Measurements from ENCODE around the gene RHO. TPM values are rescaled to one million over a fixed set of nuclear protein-coding genes. Genes with fewer than 3 reads are reported as not detected.

Gene RHO
- total and polyA plus RNA-seq, 2 donors (not counting 1 experiment from before 2014, with no cell fraction given): not detected

- H3K9ac ChIP-seq (ENCODE audit: insufficient read depth, low read length): no peak overlapping the region
- H3K9me3 ChIP-seq (ENCODE audit: control insufficient read depth, insufficient read depth, low read depth, low read length): no peaks in the 10 kb centered on the region
- H3K79me2 ChIP-seq (ENCODE audit: control insufficient read depth, insufficient read depth, low read length): no peaks in the 10 kb centered on the region
- H3K27ac ChIP-seq (ENCODE audit: insufficient read depth, low read length): no peak overlapping the region
- no peak overlapping the region for H3K4me3 ChIP-seq (replicated peaks in 1 of 4; ENCODE audit: control extremely low read depth in 1 of 4, insufficient read depth in 1 of 4, low read depth in 3 of 4, low read length in 4 of 4)
- no peak overlapping the region for H3K4me2 ChIP-seq (ENCODE audit: extremely low read depth, insufficient read depth, low read length)
- H3K27me3 ChIP-seq (ENCODE audit: control insufficient read depth, insufficient read depth, low read length): no peaks in the 10 kb centered on the region
- H4K20me1 ChIP-seq (ENCODE audit: control insufficient read depth, extremely low read depth, insufficient read depth, low read length): no peaks in the 10 kb centered on the region
- no peak for DNase-seq (ENCODE audit: low read depth in 2 of 2)
- peaks cover 9% of the 10 kb centered on the region for H3K36me3 ChIP-seq (ENCODE audit: control insufficient read depth, insufficient read depth, low read length)
- H2AFZ ChIP-seq (ENCODE audit: low read length): no peak overlapping the region
- no peaks in the 10 kb centered on the region for H3K4me1 ChIP-seq (ENCODE audit: control insufficient read depth, extremely low read depth, insufficient read depth, low read length)
- TF ChIP-seq, protein P1, sequence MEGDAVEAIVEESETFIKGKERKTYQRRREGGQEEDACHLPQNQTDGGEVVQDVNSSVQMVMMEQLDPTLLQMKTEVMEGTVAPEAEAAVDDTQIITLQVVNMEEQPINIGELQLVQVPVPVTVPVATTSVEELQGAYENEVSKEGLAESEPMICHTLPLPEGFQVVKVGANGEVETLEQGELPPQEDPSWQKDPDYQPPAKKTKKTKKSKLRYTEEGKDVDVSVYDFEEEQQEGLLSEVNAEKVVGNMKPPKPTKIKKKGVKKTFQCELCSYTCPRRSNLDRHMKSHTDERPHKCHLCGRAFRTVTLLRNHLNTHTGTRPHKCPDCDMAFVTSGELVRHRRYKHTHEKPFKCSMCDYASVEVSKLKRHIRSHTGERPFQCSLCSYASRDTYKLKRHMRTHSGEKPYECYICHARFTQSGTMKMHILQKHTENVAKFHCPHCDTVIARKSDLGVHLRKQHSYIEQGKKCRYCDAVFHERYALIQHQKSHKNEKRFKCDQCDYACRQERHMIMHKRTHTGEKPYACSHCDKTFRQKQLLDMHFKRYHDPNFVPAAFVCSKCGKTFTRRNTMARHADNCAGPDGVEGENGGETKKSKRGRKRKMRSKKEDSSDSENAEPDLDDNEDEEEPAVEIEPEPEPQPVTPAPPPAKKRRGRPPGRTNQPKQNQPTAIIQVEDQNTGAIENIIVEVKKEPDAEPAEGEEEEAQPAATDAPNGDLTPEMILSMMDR (conservative IDR thresholded peaks at IDR 0.05 in 1 of 2, IDR thresholded peaks at IDR 0.05 in 1 of 2; ENCODE audit: low read depth in 1 of 2, low read length in 2 of 2): no peak
- TF ChIP-seq EZH2 (IDR thresholded peaks at IDR 0.05; ENCODE audit: low read length, missing control alignments): no peak
These were observed 23.1 kb upstream of the RHO start for GRCh38 chr3:129505341-129505740.

GRCh38 chr3:129506231-129506742 is 22.2 kb upstream of the RHO start:
- H3K36me3 ChIP-seq (ENCODE audit: control insufficient read depth, insufficient read depth, low read length): peaks cover 9% of the 10 kb centered on the region
- no peak overlapping the region for H2AFZ ChIP-seq (ENCODE audit: low read length)
- no peaks in the 10 kb centered on the region for H3K4me1 ChIP-seq (ENCODE audit: control insufficient read depth, extremely low read depth, insufficient read depth, low read length)
- H4K20me1 ChIP-seq (ENCODE audit: control insufficient read depth, extremely low read depth, insufficient read depth, low read length): no peaks in the 10 kb centered on the region
- no peak overlapping the region for H3K4me3 ChIP-seq (replicated peaks in 1 of 4; ENCODE audit: control extremely low read depth in 1 of 4, insufficient read depth in 1 of 4, low read depth in 3 of 4, low read length in 4 of 4)
- H3K4me2 ChIP-seq (ENCODE audit: extremely low read depth, insufficient read depth, low read length): no peak overlapping the region
- no peaks in the 10 kb centered on the region for H3K9me3 ChIP-seq (ENCODE audit: control insufficient read depth, insufficient read depth, low read depth, low read length)
- H3K79me2 ChIP-seq (ENCODE audit: control insufficient read depth, insufficient read depth, low read length): no peaks in the 10 kb centered on the region
- H3K9ac ChIP-seq (ENCODE audit: insufficient read depth, low read length): no peak overlapping the region
- DNase-seq (ENCODE audit: low read depth in 2 of 2): no peak
- H3K27ac ChIP-seq (ENCODE audit: insufficient read depth, low read length): no peak overlapping the region
- H3K27me3 ChIP-seq (ENCODE audit: control insufficient read depth, insufficient read depth, low read length): no peaks in the 10 kb centered on the region
- no peak for TF ChIP-seq EZH2 (IDR thresholded peaks at IDR 0.05; ENCODE audit: low read length, missing control alignments)
- TF ChIP-seq, protein P1 (conservative IDR thresholded peaks at IDR 0.05 in 1 of 2, IDR thresholded peaks at IDR 0.05 in 1 of 2; ENCODE audit: low read depth in 1 of 2, low read length in 2 of 2): no peak

GRCh38 chr3:129507181-129507831 is 21.1 kb upstream of the RHO start:
- H3K36me3 ChIP-seq (ENCODE audit: control insufficient read depth, insufficient read depth, low read length): peaks cover 9% of the 10 kb centered on the region

More at GRCh38 chr3:129507181-129507831, 21.1 kb upstream of the RHO start:
- DNase-seq (ENCODE audit: low read depth in 2 of 2): no peak
- Histone ChIP-seq H3K9me3 (ENCODE audit: control insufficient read depth, insufficient read depth, low read depth, low read length) (no peaks in the 10 kb centered on the region), H3K4me3 (replicated peaks in 1 of 4; ENCODE audit: control extremely low read depth in 1 of 4, insufficient read depth in 1 of 4, low read depth in 3 of 4, low read length in 4 of 4) (no peak overlapping the region), H3K27ac (ENCODE audit: insufficient read depth, low read length) (no peak overlapping the region), H2AFZ (ENCODE audit: low read length) (no peak overlapping the region), H4K20me1 (ENCODE audit: control insufficient read depth, extremely low read depth, insufficient read depth, low read length) (no peaks in the 10 kb centered on the region), H3K4me2 (ENCODE audit: extremely low read depth, insufficient read depth, low read length) (no peak overlapping the region), H3K79me2 (ENCODE audit: control insufficient read depth, insufficient read depth, low read length) (no peaks in the 10 kb centered on the region), H3K27me3 (ENCODE audit: control insufficient read depth, insufficient read depth, low read length) (no peaks in the 10 kb centered on the region), H3K9ac (ENCODE audit: insufficient read depth, low read length) (no peak overlapping the region), H3K4me1 (ENCODE audit: control insufficient read depth, extremely low read depth, insufficient read depth, low read length) (no peaks in the 10 kb centered on the region)
- TF ChIP-seq, protein P1 (conservative IDR thresholded peaks at IDR 0.05 in 1 of 2, IDR thresholded peaks at IDR 0.05 in 1 of 2; ENCODE audit: low read depth in 1 of 2, low read length in 2 of 2): no peak
- TF ChIP-seq EZH2 (IDR thresholded peaks at IDR 0.05; ENCODE audit: low read length, missing control alignments): no peak
